Endothelial cell (in vitro differentiated cells): ENCODE measurements around the gene CTNNBL1. TPM values are rescaled to one million over a fixed set of nuclear protein-coding genes. Genes with fewer than 3 reads are reported as not detected.

Experiments
- DNase-seq: peaks from one replicate; pipeline ENCODE4 v3.0.0; 2021; ENCODE audit warnings: low spot score
- H3K27ac Mint-ChIP-seq: one replicate; pipeline ENCODE4 v1.8.0; 2021; ENCODE audit warnings: mixed read lengths, inconsistent platforms; ENCODE audit not compliant: unreplicated experiment
- H3K27me3 Mint-ChIP-seq: one replicate; pipeline ENCODE4 v1.8.0; 2021; ENCODE audit warnings: mild to moderate bottlenecking, moderate library complexity, mixed read lengths, inconsistent platforms; ENCODE audit not compliant: unreplicated experiment
- H3K36me3 Mint-ChIP-seq: one replicate; pipeline ENCODE4 v1.8.0; 2021; ENCODE audit warnings: mild to moderate bottlenecking, low read depth, mixed read lengths, inconsistent platforms; ENCODE audit not compliant: unreplicated experiment
- H3K4me1 Mint-ChIP-seq: one replicate; pipeline ENCODE4 v1.8.0; 2021; ENCODE audit warnings: mild to moderate bottlenecking, mixed read lengths, inconsistent platforms; ENCODE audit not compliant: unreplicated experiment
- H3K4me3 Mint-ChIP-seq: one replicate; pipeline ENCODE4 v1.8.0; 2021; ENCODE audit warnings: mild to moderate bottlenecking, mixed read lengths, inconsistent platforms; ENCODE audit not compliant: unreplicated experiment
- H3K9me3 Mint-ChIP-seq: one replicate; pipeline ENCODE4 v1.8.0; 2021; ENCODE audit warnings: mixed read lengths, inconsistent platforms; ENCODE audit not compliant: unreplicated experiment
- total RNA-seq: library from RNA; stranded (reverse); fragmentation: NEBNext Ultra II Directional; extraction: Animal tissue kit (Norgen Biotek cat#: 25700); gene quantifications from one replicate; pipeline ENCODE4 v1.2.1, GENCODE V29; 2021; ENCODE audit not compliant: unreplicated experiment
- TF ChIP-seq, protein P1 (sequence below): fragments of 200-600 bp; sonication (generic); IDR thresholded peaks from one replicate; pipeline ENCODE4 v1.5.0; 2021; ENCODE audit warnings: antibody characterized with exemption; ENCODE audit not compliant: unreplicated experiment

The CTNNBL1 gene
- total RNA-seq, 1 donor from 2014 or later: 84.8 TPM

DNA sequence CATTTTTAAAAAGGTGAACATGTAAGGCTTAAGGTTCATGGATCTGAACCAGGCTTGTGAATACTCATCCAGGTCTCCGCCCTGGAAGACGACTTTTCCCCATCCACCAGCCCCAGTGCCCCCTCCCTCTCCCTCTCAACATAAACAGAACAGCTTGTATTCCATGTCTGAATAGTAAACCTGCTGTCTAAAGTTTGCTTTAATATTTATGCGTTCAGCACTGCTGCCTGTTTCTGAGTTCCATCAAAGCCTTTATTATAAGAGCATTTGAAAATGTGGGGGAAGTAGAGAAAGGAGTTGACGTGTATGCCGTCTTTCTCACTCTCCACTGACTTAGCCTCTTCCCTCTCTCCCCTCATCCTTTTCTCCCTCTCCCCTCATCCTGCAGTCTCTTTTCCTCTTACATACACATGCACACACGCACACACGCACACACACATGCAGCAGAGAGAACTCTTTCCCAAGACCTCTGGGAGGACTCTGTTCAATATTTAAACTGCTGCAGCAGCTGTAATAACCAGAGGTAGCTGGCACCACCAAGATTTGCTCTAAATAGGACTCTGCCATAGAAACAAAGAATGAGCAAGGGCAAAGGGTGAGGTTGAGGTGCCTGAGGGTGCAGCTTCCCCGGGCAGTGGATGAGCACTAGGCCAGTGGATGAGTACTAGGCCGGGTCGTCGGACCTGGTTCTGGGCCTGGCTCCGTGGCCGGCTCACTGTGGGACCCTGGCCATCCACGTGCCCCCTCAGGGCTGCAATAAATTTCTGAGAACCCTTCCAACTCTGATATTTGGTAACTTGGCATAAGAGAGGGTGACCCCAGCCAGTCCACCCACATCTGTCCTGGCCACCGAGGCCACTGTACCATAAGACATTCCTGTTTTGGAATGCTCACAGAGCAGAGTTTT lies 173.7 kb downstream of the CTNNBL1 start:
- peaks cover 34% of the 10 kb centered on the region for H3K36me3 Mint-ChIP-seq
- H3K4me1 Mint-ChIP-seq: no peaks in the 10 kb centered on the region
- H3K27me3 Mint-ChIP-seq: peaks cover 6% of the 10 kb centered on the region
- TF ChIP-seq, protein P1, sequence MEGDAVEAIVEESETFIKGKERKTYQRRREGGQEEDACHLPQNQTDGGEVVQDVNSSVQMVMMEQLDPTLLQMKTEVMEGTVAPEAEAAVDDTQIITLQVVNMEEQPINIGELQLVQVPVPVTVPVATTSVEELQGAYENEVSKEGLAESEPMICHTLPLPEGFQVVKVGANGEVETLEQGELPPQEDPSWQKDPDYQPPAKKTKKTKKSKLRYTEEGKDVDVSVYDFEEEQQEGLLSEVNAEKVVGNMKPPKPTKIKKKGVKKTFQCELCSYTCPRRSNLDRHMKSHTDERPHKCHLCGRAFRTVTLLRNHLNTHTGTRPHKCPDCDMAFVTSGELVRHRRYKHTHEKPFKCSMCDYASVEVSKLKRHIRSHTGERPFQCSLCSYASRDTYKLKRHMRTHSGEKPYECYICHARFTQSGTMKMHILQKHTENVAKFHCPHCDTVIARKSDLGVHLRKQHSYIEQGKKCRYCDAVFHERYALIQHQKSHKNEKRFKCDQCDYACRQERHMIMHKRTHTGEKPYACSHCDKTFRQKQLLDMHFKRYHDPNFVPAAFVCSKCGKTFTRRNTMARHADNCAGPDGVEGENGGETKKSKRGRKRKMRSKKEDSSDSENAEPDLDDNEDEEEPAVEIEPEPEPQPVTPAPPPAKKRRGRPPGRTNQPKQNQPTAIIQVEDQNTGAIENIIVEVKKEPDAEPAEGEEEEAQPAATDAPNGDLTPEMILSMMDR: no peak
- H3K9me3 Mint-ChIP-seq: no peaks in the 10 kb centered on the region
- H3K27ac Mint-ChIP-seq: no peak overlapping the region
- no peak overlapping the region for H3K4me3 Mint-ChIP-seq
- no peak for DNase-seq

DNA sequence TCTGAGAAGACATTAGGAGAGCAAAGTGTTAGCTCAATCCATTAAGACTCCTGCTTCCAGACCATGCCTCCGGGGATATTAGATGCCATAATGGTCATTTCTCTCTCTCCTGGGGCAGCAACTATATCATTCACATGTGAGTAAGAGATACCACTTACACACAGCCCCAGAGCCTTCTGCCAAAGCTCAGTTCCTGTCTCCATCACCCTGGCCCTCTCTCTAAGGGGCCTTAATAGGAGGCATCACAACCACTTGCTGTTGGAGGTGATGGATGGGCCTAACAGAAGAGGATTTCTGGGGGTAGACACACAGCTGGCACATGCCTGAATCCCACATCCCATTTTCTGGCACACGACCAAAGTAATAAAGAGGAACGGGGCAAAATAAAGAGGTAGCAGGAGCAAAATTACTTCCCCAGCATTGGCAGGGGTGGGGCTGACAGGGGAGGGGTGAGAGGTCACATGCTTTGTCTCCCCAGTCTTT lies 175.1 kb downstream of the CTNNBL1 start:
- TF ChIP-seq, protein P1: no peak
- no peak overlapping the region for H3K27ac Mint-ChIP-seq
- no peaks in the 10 kb centered on the region for H3K9me3 Mint-ChIP-seq
- peaks cover 3% of the 10 kb centered on the region for H3K27me3 Mint-ChIP-seq
- DNase-seq: no peak
- H3K4me1 Mint-ChIP-seq: no peaks in the 10 kb centered on the region
- H3K4me3 Mint-ChIP-seq: no peak overlapping the region
- H3K36me3 Mint-ChIP-seq: peaks cover 27% of the 10 kb centered on the region

DNA sequence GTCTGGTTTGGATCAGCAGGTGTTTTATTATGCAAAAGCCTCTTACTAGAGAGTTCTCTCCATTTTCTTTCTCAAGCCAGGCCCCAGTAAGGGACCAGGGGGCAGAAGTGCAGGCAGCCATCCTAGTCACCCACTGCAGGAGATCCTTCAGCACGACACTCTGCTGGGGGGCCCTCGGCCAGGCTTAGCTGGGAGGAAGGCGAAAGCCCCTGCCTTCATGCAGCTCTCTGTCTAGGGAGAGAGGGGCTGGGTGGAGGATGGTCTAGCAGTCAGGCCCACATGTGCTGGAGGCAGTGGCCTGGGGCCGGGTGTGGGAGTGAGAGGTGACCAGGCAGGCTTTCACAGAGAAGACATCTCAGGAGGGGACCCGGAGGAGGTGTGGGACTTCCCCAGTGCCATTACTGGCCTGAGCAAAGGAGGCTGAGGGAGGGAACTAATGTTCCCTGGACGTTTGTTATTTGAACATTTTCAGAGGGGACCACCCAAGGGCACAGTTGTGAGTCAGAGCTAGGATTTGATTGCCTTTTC lies 175.6 kb downstream of the CTNNBL1 start:
- Mint-ChIP-seq H3K27ac (no peak overlapping the region), H3K27me3 (peaks cover 3% of the 10 kb centered on the region), H3K4me3 (no peak overlapping the region), H3K36me3 (peaks cover 31% of the 10 kb centered on the region), H3K9me3 (no peaks in the 10 kb centered on the region), H3K4me1 (no peaks in the 10 kb centered on the region)
- no peak for DNase-seq
- TF ChIP-seq, protein P1: no peak

DNA sequence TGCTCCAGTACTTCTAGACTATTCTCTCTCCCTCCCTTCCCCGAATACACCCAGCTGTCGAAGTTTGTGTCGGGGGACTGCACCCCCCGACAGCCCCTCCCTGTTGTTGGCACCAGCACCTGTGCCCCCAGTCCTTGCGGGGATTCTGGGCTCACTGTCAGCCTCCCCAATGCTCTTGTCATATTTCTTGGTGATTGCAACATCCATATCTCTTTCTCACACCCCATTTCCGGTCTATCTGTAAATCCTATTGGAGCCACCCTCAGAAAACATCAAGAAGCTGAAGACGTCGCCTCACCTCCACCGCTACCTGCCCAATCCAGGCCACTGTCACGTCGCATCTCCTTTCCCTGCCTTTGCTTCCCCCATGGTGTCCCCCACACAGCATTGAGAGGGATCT lies 176.5 kb downstream of the CTNNBL1 start:
- Mint-ChIP-seq H3K36me3 (peaks cover 30% of the 10 kb centered on the region), H3K4me1 (no peaks in the 10 kb centered on the region), H3K27ac (no peak overlapping the region), H3K27me3 (peaks cover 3% of the 10 kb centered on the region), H3K4me3 (peak overlapping the region; percentile 9), H3K9me3 (no peaks in the 10 kb centered on the region)
- DNase-seq: no peak
- TF ChIP-seq, protein P1: no peak

DNA sequence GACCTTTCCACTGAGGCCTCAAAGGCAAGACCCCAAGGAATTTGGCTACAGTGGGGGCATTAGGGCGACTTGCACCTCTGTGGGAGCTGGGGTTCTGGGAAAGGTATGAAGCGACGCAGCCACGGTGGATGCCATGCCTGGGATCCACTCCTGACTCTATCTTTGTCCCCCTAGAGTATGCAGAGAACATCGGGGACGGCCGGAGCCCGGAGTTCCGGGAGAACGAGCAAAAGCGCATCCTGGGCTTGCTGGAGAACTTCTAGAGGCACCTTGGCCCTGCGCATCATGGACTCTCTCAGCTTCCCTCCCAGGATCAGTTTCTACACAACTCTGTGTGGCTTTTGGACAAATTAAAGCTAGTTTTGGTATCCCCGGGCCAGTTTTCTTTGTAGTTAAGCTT lies 177.9 kb downstream of the CTNNBL1 start:
- TF ChIP-seq, protein P1: no peak
- Mint-ChIP-seq H3K9me3 (no peaks in the 10 kb centered on the region), H3K27me3 (peaks cover 5% of the 10 kb centered on the region), H3K4me3 (no peak overlapping the region), H3K36me3 (peaks cover 37% of the 10 kb centered on the region), H3K27ac (no peak overlapping the region), H3K4me1 (no peaks in the 10 kb centered on the region)
- DNase-seq: no peak
